ENCODE measurements around the gene SUGCT. TPM values are rescaled to one million over a fixed set of nuclear protein-coding genes. Genes with fewer than 3 reads are reported as not detected.

Gene SUGCT
- total and polyA plus RNA-seq, 9 of the 15 experiments (the other 6 are each of a cell fraction or from before 2014, with no cell fraction given): 0.58 to 2.5 (median 1.4) TPM

- FAIRE-seq: no peak
- POLR2A ChIA-PET: interaction anchor here (0.6 to 1.0 kb wide), 3 partner anchors 10 to 645 kb away, joined by 4 to 5 read pairs (median 4); no protein-coding TSS in a partner anchor
- no peak for ATAC-seq
- Histone ChIP-seq H3K27me3 (ENCODE audit: control insufficient read depth in 2 of 2, insufficient read depth in 2 of 2, low read length in 2 of 2) (no peaks in the 10 kb centered on the region), H3K36me3 (ENCODE audit: control insufficient read depth, insufficient read depth, low read length) (no peaks in the 10 kb centered on the region), H3K9ac (ENCODE audit: insufficient read depth in 1 of 2, low read depth in 2 of 2, low read length in 2 of 2) (no peak overlapping the region), H3K27ac (ENCODE audit: extremely low read depth, low read depth, low read length) (no peak overlapping the region), H3K4me3 (no peak overlapping the region), H2AFZ (ENCODE audit: low read depth, low read length) (no peak overlapping the region), H3K9me1 (ENCODE audit: control insufficient read depth, insufficient read depth, low read length) (no peaks in the 10 kb centered on the region), H3K9me3 (replicated peaks; ENCODE audit: control insufficient read depth, insufficient read depth, low read depth, low read length) (no peaks in the 10 kb centered on the region), H4K20me1 (replicated peaks; ENCODE audit: control insufficient read depth, insufficient read depth, low read length) (no peaks in the 10 kb centered on the region), H3K79me2 (ENCODE audit: control insufficient read depth, insufficient read depth, low read length) (no peaks in the 10 kb centered on the region), H3K4me2 (ENCODE audit: insufficient read depth, low read length) (no peak overlapping the region), H3K4me1 (replicated peaks in 1 of 2; ENCODE audit: control insufficient read depth in 2 of 2, insufficient read depth in 2 of 2, low read length in 2 of 2) (no peaks in the 10 kb centered on the region)
- CTCF ChIA-PET (ENCODE audit: low intra/inter-chr PET ratio): no interaction called here
- no peak for TF ChIP-seq POLR2AphosphoS5 (IDR thresholded peaks at IDR 0.05; ENCODE audit: control insufficient read depth, insufficient read depth, low read depth, low read length)
- intact Hi-C loops (cut with micrococcal nuclease): no loop called here
- WGBS (ENCODE audit: insufficient coverage, low coverage, missing lambda C conversion rate): 3% methylated on average over 14 of the region's 14 CpGs
- DNase-seq (ENCODE audit: extremely low read depth in 1 of 4, low spot score in 3 of 4): no peak
- in situ Hi-C loops (cut with MboI): no loop called here
- BruUV-seq (replicated peaks): no TSS peak
Observed at GRCh38 chr7:40761762-40762560, 627.2 kb downstream of the SUGCT start.

- no peak for DNase-seq (ENCODE audit: extremely low read depth in 1 of 4, low spot score in 3 of 4)
- H3K9ac ChIP-seq (ENCODE audit: insufficient read depth in 1 of 2, low read depth in 2 of 2, low read length in 2 of 2): no peak overlapping the region
- no peak for ATAC-seq
- H3K27ac ChIP-seq (ENCODE audit: extremely low read depth, low read depth, low read length): no peak overlapping the region
- no peaks in the 10 kb centered on the region for H4K20me1 ChIP-seq (replicated peaks; ENCODE audit: control insufficient read depth, insufficient read depth, low read length)
- no peaks in the 10 kb centered on the region for H3K27me3 ChIP-seq (ENCODE audit: control insufficient read depth in 2 of 2, insufficient read depth in 2 of 2, low read length in 2 of 2)
- no peaks in the 10 kb centered on the region for H3K9me1 ChIP-seq (ENCODE audit: control insufficient read depth, insufficient read depth, low read length)
- no peak overlapping the region for H2AFZ ChIP-seq (ENCODE audit: low read depth, low read length)
- no TSS peak for BruUV-seq (replicated peaks)
- H3K36me3 ChIP-seq (ENCODE audit: control insufficient read depth, insufficient read depth, low read length): no peaks in the 10 kb centered on the region
- in situ Hi-C loops (cut with MboI) (no loop called here), intact Hi-C loops (cut with micrococcal nuclease) (no loop called here)
- H3K79me2 ChIP-seq (ENCODE audit: control insufficient read depth, insufficient read depth, low read length): no peaks in the 10 kb centered on the region
- ChIA-PET POLR2A (no interaction called here), CTCF (ENCODE audit: low intra/inter-chr PET ratio) (no interaction called here)
- no peaks in the 10 kb centered on the region for H3K4me1 ChIP-seq (replicated peaks in 1 of 2; ENCODE audit: control insufficient read depth in 2 of 2, insufficient read depth in 2 of 2, low read length in 2 of 2)
- no peaks in the 10 kb centered on the region for H3K9me3 ChIP-seq (replicated peaks; ENCODE audit: control insufficient read depth, insufficient read depth, low read depth, low read length)
- FAIRE-seq: no peak
- H3K4me3 ChIP-seq: no peak overlapping the region
- 1% methylated on average over 7 of the region's 9 CpGs for WGBS (ENCODE audit: insufficient coverage, low coverage, missing lambda C conversion rate)
- no peak overlapping the region for H3K4me2 ChIP-seq (ENCODE audit: insufficient read depth, low read length)
- TF ChIP-seq CREB3 (tag; conservative IDR thresholded peaks at IDR 0.05; ENCODE audit: low read depth) (no peak), CREM (IDR thresholded peaks at IDR 0.05; ENCODE audit: low read depth) (no peak), POLR2H (tag; IDR thresholded peaks at IDR 0.05; ENCODE audit: low read depth) (no peak), TRIM24 (IDR thresholded peaks at IDR 0.05) (no peak), HMG20B (CRISPR knock-in tag; IDR thresholded peaks at IDR 0.05) (no peak), ZNF639 (CRISPR knock-in tag; conservative IDR thresholded peaks at IDR 0.05 in 1 of 2, IDR thresholded peaks at IDR 0.05 in 1 of 2) (no peak), MYBL2 (IDR thresholded peaks at IDR 0.05; ENCODE audit: low read depth) (no peak), MYBL2 (CRISPR knock-in tag; IDR thresholded peaks at IDR 0.05; ENCODE audit: borderline replicate concordance) (no peak)
Observed at GRCh38 chr7:40763319-40764287, 628.8 kb downstream of the SUGCT start.

Data from K562 (cell line).